K562 (cell line): Measurements from ENCODE around the gene GDAP1L1. TPM values are rescaled to one million over a fixed set of nuclear protein-coding genes. Genes with fewer than 3 reads are reported as not detected.

Experiments used
- ATAC-seq: fragments of 200-7000 bp; cut with Tn5 transposase; 3 replicates; pipeline ENCODE4 v1.9.1; 2020; ENCODE audit warnings: moderate library complexity
- BruUV-seq: library from RNA; stranded (reverse); fragments of 400-500 nt; replicated peaks from 2 replicates; lab custom pipeline; 2021; lab: Mats Ljungman, UMichigan
- CTCF ChIA-PET: fragments of 300-600 bp; formaldehyde crosslinking; extraction: SDS; loops from one replicate; lab custom pipeline; 2021; ENCODE audit warnings: low intra/inter-chr PET ratio; lab: Yijun Ruan, JAX
- POLR2A ChIA-PET: fragments of 300-600, 350-650 bp; sonication (Branson Sonifier 250); formaldehyde crosslinking; extraction: SDS; loops from one replicate; lab custom pipeline; 2021; ENCODE audit warnings: antibody characterized with exemption, inconsistent platforms; lab: Yijun Ruan, JAX
- DNase-seq, 4 experiments: peaks; one replicate each; pipeline versions ENCODE4 v3.0.0 to v3.0.0-alpha.2; 2011 to 2018; ENCODE audit warnings: low spot score in 3 of 4, mixed read lengths in 3 of 4; ENCODE audit errors: extremely low read depth in 1 of 4
- FAIRE-seq: peaks from 2 replicates; lab custom pipeline; 2011; peaks lifted over from hg19 to GRCh38; lab: Jason Lieb, UNC
- H2AFZ ChIP-seq: 2 replicates; pipeline ENCODE4 v1.6.0; 2011; ENCODE audit warnings: low read depth, low read length, control low read depth, inconsistent platforms
- H3K27ac ChIP-seq: fragments of 200-600 bp; 3 replicates; pipeline ENCODE4 v1.8.0; 2011; ENCODE audit warnings: low read depth, mild to moderate bottlenecking, control low read depth, inconsistent platforms, low read length, moderate library complexity, mixed read lengths; ENCODE audit errors: extremely low read depth
- H3K27me3 ChIP-seq, 2 experiments: fragments of 300-600 bp in 1 of 2; 2 replicates in 1 of 2; 3 replicates in 1 of 2; pipeline versions ENCODE4 v1.6.0 to v1.8.0; 2011; ENCODE audit warnings: inconsistent platforms in 2 of 2, low read length in 2 of 2, mild to moderate bottlenecking in 1 of 2, mixed read lengths in 1 of 2, moderate library complexity in 1 of 2; ENCODE audit not compliant: control insufficient read depth in 2 of 2, insufficient read depth in 2 of 2
- H3K36me3 ChIP-seq: fragments of 300-600 bp; 3 replicates; pipeline ENCODE4 v1.8.0; 2011; ENCODE audit warnings: mild to moderate bottlenecking, low read length, inconsistent platforms; ENCODE audit not compliant: control insufficient read depth, insufficient read depth
- H3K4me1 ChIP-seq, 2 experiments: fragments of 200-600 bp in 1 of 2; replicated peaks in 1 of 2; 2 replicates in 1 of 2; 3 replicates in 1 of 2; pipeline versions ENCODE4 v1.5.1 to v1.8.0; 2011; ENCODE audit warnings: inconsistent platforms in 2 of 2, low read length in 2 of 2, mild to moderate bottlenecking in 1 of 2, mixed read lengths in 1 of 2, moderate library complexity in 1 of 2; ENCODE audit not compliant: control insufficient read depth in 2 of 2, insufficient read depth in 2 of 2
- H3K4me2 ChIP-seq: 2 replicates; pipeline ENCODE4 v1.6.1; 2011; ENCODE audit warnings: low read length, control low read depth, inconsistent platforms, mixed read lengths; ENCODE audit not compliant: insufficient read depth
- H3K4me3 ChIP-seq: fragments of 200-600 bp; sonication (generic), shearing (Covaris generic); 2 replicates; pipeline ENCODE4 v1.5.1; 2016; ENCODE audit warnings: control low read depth, inconsistent platforms
- H3K79me2 ChIP-seq: fragments of 200-600 bp; 3 replicates; pipeline ENCODE4 v1.8.0; 2011; ENCODE audit warnings: low read length, inconsistent platforms; ENCODE audit not compliant: control insufficient read depth, insufficient read depth
- H3K9ac ChIP-seq, 2 experiments: 2 replicates each; pipeline versions ENCODE4 v1.6.0 to v1.6.1; 2011; ENCODE audit warnings: low read depth in 2 of 2, low read length in 2 of 2, control low read depth in 1 of 2, inconsistent platforms in 1 of 2, mild to moderate bottlenecking in 1 of 2, mixed read lengths in 1 of 2; ENCODE audit not compliant: insufficient read depth in 1 of 2
- H3K9me1 ChIP-seq: one replicate; pipeline ENCODE4 v1.6.0; 2011; ENCODE audit warnings: inconsistent platforms, mild to moderate bottlenecking, low read length, moderate library complexity; ENCODE audit not compliant: control insufficient read depth, insufficient read depth
- H3K9me3 ChIP-seq: replicated peaks from 2 replicates; pipeline ENCODE4 v1.5.1; 2011; ENCODE audit warnings: low read depth, low read length, inconsistent platforms; ENCODE audit not compliant: control insufficient read depth, insufficient read depth
- H4K20me1 ChIP-seq: replicated peaks from 2 replicates; pipeline ENCODE4 v1.6.1; 2011; ENCODE audit warnings: low read length, inconsistent platforms, mixed read lengths; ENCODE audit not compliant: control insufficient read depth, insufficient read depth
- BCLAF1 ChIP-seq, 2 experiments: fragments of 450-650 bp in 1 of 2; IDR thresholded peaks; 2 replicates each; pipeline ENCODE4 v1.6.1; 2011 to 2017; ENCODE audit warnings: low read depth in 2 of 2, antibody characterized with exemption in 1 of 2, borderline replicate concordance in 1 of 2, low read length in 1 of 2, mild to moderate bottlenecking in 1 of 2, mixed read lengths in 1 of 2; ENCODE audit not compliant: control insufficient read depth in 1 of 2
- CREM ChIP-seq: IDR thresholded peaks from 2 replicates; pipeline ENCODE4 v1.6.1; 2014; ENCODE audit warnings: antibody characterized with exemption, low read depth
- FOXK1 ChIP-seq: sonication (generic); formaldehyde crosslinking; IDR thresholded peaks from 2 replicates; pipeline ENCODE4 v1.8.0; 2022; ENCODE audit warnings: missing genetic modification reagents, mild to moderate bottlenecking, borderline replicate concordance
- MNT ChIP-seq, 2 experiments: fragments of 450-650 bp; conservative IDR thresholded peaks; 2 replicates each; pipeline ENCODE4 v1.6.1; 2017; ENCODE audit warnings: mild to moderate bottlenecking in 2 of 2, moderate library complexity in 2 of 2
- MYBL2 ChIP-seq, 2 experiments: fragments of 450-650 bp in 1 of 2; sonication (generic) in 1 of 2; formaldehyde crosslinking in 1 of 2; IDR thresholded peaks; 2 replicates each; pipeline versions ENCODE4 v1.6.1 to v1.8.1; 2017 to 2022; ENCODE audit warnings: borderline replicate concordance in 1 of 2, inconsistent platforms in 1 of 2, low read depth in 1 of 2, mild to moderate bottlenecking in 1 of 2, missing genetic modification reagents in 1 of 2, moderate library complexity in 1 of 2
- NCOA4 ChIP-seq: fragments of 450-650 bp; IDR thresholded peaks from 2 replicates; pipeline ENCODE4 v1.6.1; 2018; ENCODE audit warnings: mild to moderate bottlenecking; ENCODE audit not compliant: partially characterized antibody
- PRPF4 ChIP-seq: fragments of 200-400 bp; formaldehyde crosslinking; IDR thresholded peaks from one replicate; pipeline ENCODE4 v1.6.1; 2017; ENCODE audit warnings: low read length, low read depth, mild to moderate bottlenecking; ENCODE audit not compliant: insufficient read depth, poor library complexity, severe bottlenecking
- SREBF1 ChIP-seq: fragments of 150-350 bp; IDR thresholded peaks from 2 replicates; pipeline ENCODE4 v1.6.1; 2014; ENCODE audit warnings: antibody characterized with exemption, low read depth, low read length, borderline replicate concordance
- STAG1 ChIP-seq: sonication (generic); formaldehyde crosslinking; IDR thresholded peaks from 2 replicates; pipeline ENCODE4 v1.5.0; 2020; ENCODE audit warnings: missing genetic modification reagents, borderline replicate concordance
- STAT5B ChIP-seq: fragments of 250-450 bp; sonication (Bioruptor Pico); IDR thresholded peaks from 2 replicates; pipeline ENCODE4 v1.8.0; 2021; ENCODE audit warnings: mild to moderate bottlenecking, inconsistent platforms
- TEAD2 ChIP-seq: fragments of 450-650 bp; IDR thresholded peaks from 2 replicates; pipeline ENCODE4 v1.6.1; 2016; ENCODE audit warnings: missing genetic modification characterization, control low read depth, missing compliant biosample characterization
- USF1 ChIP-seq: sonication (generic); formaldehyde crosslinking; IDR thresholded peaks from 2 replicates; pipeline ENCODE4 v1.9.0; 2022; ENCODE audit warnings: mild to moderate bottlenecking, missing genetic modification reagents
- ZNF644 ChIP-seq: fragments of 200-800 bp; sonication (Bioruptor generic); IDR thresholded peaks from 2 replicates; pipeline ENCODE4 v1.6.1; 2016; ENCODE audit warnings: low read depth, missing genetic modification characterization, missing compliant biosample characterization
- WGBS: fragments of 100-300 bp; shearing (Covaris generic); methylation state at CpG from one replicate; pipeline ENCODE4 v1.1.6; 2016; ENCODE audit warnings: low coverage, mixed read lengths; ENCODE audit not compliant: insufficient coverage; ENCODE audit errors: missing lambda C conversion rate; 5-methylcytosine and 5-hydroxymethylcytosine counted together
- in situ Hi-C: fragments of 300-500 bp; cut with MboI; formaldehyde crosslinking; loops from 4 replicates; pipeline ENCODE4 v1.15.0; 2018; ENCODE audit warnings: inconsistent platforms, mixed read lengths
- intact Hi-C: fragments of 100-400 bp; cut with micrococcal nuclease; formaldehyde crosslinking; loops from 2 replicates; pipeline ENCODE4 v1.14.2; 2022
- polyA plus RNA-seq, 8 experiments: library from polyadenylated mRNA; depleted of rRNA in 4 of 8; stranded (reverse) in 5 of 8; unstranded in 3 of 8; fragments of >200 nt; fragmentation: Nextera tagmentation in 2 of 8; fragmentation: Illumina TruSeq in 1 of 8; extraction: Ambion mirVana in 2 of 8; extraction: Trizol in 1 of 8; gene quantifications; 2 replicates each; pipeline versions ENCODE4 v1.2.1 to v1.2.3, GENCODE V29; 2011 to 2014; ENCODE audit warnings: inconsistent platforms in 1 of 8, missing spikeins in 1 of 8
- total RNA-seq, 7 experiments: library from RNA; depleted of rRNA in 6 of 7; stranded (reverse); fragments of >200 nt in 6 of 7; fragmentation: Illumina TruSeq in 2 of 7; extraction: Trizol in 2 of 7; gene quantifications; 2 replicates each; pipeline versions ENCODE4 v1.2.1 to v1.2.3, GENCODE V29; 2011 to 2021; ENCODE audit warnings: low replicate concordance in 1 of 7
- TF ChIP-seq, protein P1 (sequence below): sonication (generic); formaldehyde crosslinking; IDR thresholded peaks from 2 replicates; pipeline ENCODE4 v1.8.0; 2022; ENCODE audit warnings: missing genetic modification reagents, mild to moderate bottlenecking, borderline replicate concordance

Gene GDAP1L1
- total and polyA plus RNA-seq, 9 of the 15 experiments (the other 6 are each of a cell fraction or from before 2014, with no cell fraction given) = 0.06 to 0.40 (median 0.19) TPM; not detected in 5

- no peak for FAIRE-seq
- Histone ChIP-seq H3K4me2 (no peak overlapping the region), H4K20me1 (no peaks in the 10 kb centered on the region), H3K9ac (no peak overlapping the region), H2AFZ (no peak overlapping the region), H3K9me3 (no peaks in the 10 kb centered on the region), H3K4me3 (no peak overlapping the region), H3K36me3 (no peaks in the 10 kb centered on the region), H3K9me1 (no peaks in the 10 kb centered on the region), H3K27me3 (peaks cover 5 to 35% of the 10 kb centered on the region in 2 experiments; a peak in 3 of 5 replicates), H3K79me2 (no peaks in the 10 kb centered on the region), H3K4me1 (no peaks in the 10 kb centered on the region; a peak in 1 of 5 replicates), H3K27ac (no peak overlapping the region)
- no TSS peak for BruUV-seq
- no peak for DNase-seq
- ATAC-seq = no peak
- in situ Hi-C loops (no loop called here), intact Hi-C loops (no loop called here)
- ChIA-PET CTCF (no interaction called here), POLR2A (no interaction called here)
- WGBS = 71% methylated on average over 2 of the region's 2 CpGs
- TF ChIP-seq MNT (conservative IDR thresholded peaks at IDR 0.05) = no peak
- no peak for TF ChIP-seq USF1 (CRISPR knock-in tag)
- no peak for TF ChIP-seq TEAD2 (tag)
- TF ChIP-seq BCLAF1 (IDR thresholded peaks at IDR 0.05; ENCODE audit: borderline replicate concordance in 1 of 2, control insufficient read depth in 1 of 2, low read depth in 2 of 2, low read length in 1 of 2) = no peak
- TF ChIP-seq ZNF644 (tag) = no peak
- TF ChIP-seq STAT5B (CRISPR knock-in tag) = no peak
- no peak for TF ChIP-seq SREBF1
- TF ChIP-seq CREM = no peak
- no peak for TF ChIP-seq STAG1 (CRISPR knock-in tag)
- TF ChIP-seq, protein P1, sequence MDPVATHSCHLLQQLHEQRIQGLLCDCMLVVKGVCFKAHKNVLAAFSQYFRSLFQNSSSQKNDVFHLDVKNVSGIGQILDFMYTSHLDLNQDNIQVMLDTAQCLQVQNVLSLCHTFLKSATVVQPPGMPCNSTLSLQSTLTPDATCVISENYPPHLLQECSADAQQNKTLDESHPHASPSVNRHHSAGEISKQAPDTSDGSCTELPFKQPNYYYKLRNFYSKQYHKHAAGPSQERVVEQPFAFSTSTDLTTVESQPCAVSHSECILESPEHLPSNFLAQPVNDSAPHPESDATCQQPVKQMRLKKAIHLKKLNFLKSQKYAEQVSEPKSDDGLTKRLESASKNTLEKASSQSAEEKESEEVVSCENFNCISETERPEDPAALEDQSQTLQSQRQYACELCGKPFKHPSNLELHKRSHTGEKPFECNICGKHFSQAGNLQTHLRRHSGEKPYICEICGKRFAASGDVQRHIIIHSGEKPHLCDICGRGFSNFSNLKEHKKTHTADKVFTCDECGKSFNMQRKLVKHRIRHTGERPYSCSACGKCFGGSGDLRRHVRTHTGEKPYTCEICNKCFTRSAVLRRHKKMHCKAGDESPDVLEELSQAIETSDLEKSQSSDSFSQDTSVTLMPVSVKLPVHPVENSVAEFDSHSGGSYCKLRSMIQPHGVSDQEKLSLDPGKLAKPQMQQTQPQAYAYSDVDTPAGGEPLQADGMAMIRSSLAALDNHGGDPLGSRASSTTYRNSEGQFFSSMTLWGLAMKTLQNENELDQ (CRISPR knock-in tag) = no peak
- no peak for TF ChIP-seq PRPF4
- TF ChIP-seq FOXK1 (CRISPR knock-in tag) = no peak
- no peak for TF ChIP-seq NCOA4
- TF ChIP-seq MYBL2 (IDR thresholded peaks at IDR 0.05; ENCODE audit: low read depth) = no peak
- no peak for TF ChIP-seq MYBL2 (CRISPR knock-in tag; IDR thresholded peaks at IDR 0.05; ENCODE audit: borderline replicate concordance)
Observed at GRCh38 chr20:44235702-44236101, 11.4 kb upstream of the GDAP1L1 start.
